ENCODE measurements around the gene TFPI. TPM values are rescaled to one million over a fixed set of nuclear protein-coding genes. Genes with fewer than 3 reads are reported as not detected.

The TFPI gene
- polyA plus RNA-seq, 4 donors: 29.1 to 46.8 (median 37.8) TPM

GRCh38 chr2:187506416-187506815 is 47.8 kb downstream of the TFPI start:
- no peak for DNase-seq (ENCODE audit: low read depth in 4 of 4, low spot score in 2 of 4)

DNA sequence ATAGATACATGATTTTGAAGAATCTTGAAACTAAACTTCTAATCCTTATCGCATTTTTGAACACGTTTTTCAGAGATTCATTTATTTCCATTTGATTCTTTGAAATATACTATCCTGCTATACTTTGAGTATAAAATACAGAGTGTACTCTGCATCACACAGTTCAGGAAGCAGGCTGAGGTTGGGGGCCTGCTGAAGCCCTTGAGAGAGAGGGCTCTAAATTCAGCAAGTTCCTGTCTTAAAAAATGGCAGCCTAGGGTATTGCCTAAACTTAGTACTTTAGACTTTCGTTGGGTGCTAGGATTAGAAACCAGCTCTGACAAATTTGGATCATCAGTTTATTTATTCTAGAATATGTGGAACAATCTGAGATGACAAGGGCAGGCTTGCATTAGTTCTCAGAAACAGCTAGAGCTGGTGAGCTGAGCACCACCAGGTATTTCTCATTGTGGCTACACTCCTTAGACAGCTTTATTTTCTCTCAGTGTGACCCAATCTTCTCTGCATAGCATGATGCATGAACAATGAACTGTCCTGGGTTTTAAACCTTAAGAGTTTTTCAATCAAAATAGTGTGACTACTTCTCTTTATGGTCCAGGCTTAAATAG is 49.1 kb downstream of the TFPI start:
- no peak for DNase-seq (ENCODE audit: low read depth in 4 of 4, low spot score in 2 of 4)

DNA sequence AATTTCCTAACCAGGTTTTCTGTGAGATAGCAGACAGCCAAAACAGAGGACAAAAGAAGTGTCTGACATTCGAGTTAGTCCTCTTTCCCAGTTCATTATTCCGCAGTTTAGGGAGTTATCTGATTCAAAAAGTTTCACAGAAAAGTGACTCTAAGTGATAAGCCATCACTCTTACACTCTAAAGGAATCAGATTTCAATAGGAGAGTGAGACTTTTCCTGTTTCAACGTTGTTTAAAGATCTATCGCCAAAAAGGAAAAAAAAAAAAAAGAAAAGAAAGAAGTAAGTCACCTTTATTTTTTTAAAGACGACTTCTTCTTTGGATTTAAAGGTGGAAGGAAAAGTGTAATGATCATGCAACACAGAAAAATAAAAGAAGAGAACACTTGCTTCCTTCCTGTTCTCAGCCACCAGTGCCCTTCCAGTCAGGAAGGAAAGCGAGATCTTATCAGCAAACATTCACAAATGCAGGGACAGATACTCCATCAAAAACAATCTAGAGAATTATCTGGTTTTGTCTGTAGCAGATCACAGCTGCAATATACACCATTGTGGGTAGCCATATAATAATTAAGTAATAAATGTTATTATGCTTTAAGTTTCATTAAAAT is 49.8 kb downstream of the TFPI start:
- no peak for DNase-seq (ENCODE audit: low read depth in 4 of 4, low spot score in 2 of 4)

DNA sequence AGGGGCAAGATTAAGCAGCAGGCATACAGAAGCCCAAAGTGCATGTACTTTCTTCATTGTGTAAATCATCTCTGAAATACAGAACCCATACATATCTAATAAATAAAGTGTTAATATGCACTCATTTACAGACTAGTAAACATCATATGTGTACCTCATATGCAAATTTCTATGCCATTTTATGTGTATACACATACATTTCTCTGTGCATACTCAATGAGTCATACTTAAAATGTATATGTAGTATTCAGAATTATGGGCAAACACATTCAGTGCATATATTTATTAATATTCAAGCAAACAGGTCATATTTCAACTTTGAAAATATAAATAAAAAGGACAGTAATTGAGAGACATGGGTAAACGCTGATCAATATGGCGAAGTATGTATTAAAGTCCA is 50.5 kb downstream of the TFPI start:
- DNase-seq (ENCODE audit: low read depth in 4 of 4, low spot score in 2 of 4): no peak

- no peak for DNase-seq (ENCODE audit: low read depth in 4 of 4, low spot score in 2 of 4)
Measured at GRCh38 chr2:187502467-187502866, 51.8 kb downstream of the TFPI start.

DNA sequence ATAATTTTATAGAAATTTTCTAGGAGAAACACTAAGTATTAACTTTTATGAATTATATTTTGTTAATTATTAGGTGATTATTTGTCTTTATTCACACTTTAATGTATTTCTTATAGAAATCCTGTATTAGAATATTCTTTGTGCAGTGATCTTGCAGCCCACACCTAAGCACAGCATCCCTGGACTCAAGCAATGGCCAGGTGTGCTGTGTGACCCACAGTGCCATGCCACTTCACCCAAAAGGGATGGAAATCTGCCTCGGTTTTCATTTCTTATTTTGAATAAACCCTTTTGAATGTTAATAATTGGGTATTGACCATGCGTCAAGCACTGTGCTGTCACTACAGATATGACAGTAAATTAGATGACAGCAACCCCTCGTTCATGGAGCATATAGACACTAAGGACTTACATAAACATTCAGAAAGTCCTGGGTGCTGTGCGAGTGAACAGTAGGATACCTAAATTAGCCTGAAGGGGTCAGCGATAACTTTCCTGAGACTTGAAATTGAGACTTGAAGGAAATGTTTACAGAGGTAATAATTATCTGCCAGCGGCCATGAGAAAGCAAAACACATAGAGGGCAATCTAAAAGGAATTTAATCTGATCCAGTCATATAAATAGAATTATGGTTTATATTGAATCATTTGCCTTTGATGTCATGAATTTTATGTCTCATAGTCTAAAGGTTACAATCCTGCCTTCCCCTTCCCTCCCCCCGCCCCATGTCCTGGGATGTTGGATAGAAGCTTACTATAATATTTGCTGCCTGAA is 53.5 kb downstream of the TFPI start:
- DNase-seq (ENCODE audit: low read depth in 4 of 4, low spot score in 2 of 4): no peak

DNA sequence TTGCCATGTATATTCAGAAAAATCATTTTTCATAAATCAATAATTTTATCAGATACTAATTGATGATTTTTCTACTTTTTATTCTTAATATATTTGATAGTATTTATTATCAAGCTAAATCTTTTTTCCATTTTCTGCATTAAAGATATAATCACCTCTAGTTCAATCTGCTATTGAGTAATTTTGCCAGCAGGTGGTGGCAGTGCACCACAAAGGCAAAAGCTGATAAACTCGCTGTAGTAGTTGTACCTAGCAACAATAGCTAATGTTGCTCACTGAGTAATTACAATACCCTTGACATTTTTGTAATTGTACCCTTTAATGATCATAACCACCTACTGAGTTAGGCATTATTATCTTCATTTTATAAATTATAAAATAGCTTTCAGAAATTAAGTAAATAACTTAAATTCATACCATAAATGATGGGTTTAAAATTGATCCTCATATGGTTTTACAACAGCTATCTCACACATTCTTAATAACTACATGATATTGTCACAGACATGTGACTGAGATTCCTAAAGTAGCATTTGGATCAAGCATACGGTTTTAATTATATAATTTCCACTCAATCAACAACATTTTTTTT is 54.2 kb downstream of the TFPI start:
- peak in 2 of 4 donors; percentile 19 to 33 for DNase-seq (ENCODE audit: low read depth in 4 of 4, low spot score in 2 of 4)

DNA sequence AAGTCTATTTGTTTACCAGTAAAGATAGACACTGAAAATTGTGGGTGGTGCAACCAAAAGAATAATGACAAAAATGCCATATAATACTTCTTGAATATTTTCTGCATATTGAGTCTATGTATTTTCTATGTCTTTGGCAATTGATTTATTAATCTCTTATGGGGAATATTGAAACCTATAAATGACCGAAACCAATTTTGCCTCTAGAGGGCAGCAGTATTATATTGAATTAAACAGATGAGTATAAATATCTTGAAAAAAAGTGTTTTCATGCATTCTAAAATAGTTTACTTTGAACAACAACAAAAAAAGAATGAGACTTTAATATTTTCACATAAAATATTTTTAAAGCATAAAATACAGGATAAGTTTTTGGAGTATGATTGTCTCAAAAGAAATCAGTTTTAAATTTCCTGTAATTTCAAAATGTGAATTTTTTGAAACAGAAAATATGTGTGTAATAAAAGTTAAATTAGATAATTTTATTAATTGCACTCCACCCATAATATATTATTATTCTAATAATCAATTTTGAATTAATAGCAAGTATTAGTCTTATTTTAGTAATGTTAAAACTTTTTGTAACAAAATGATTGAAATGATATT is 56.3 kb downstream of the TFPI start:
- DNase-seq (ENCODE audit: low read depth in 4 of 4, low spot score in 2 of 4): no peak

- no peak for DNase-seq (ENCODE audit: low read depth in 4 of 4, low spot score in 2 of 4)
Measured at GRCh38 chr2:187497140-187497539, 57.1 kb downstream of the TFPI start.

DNA sequence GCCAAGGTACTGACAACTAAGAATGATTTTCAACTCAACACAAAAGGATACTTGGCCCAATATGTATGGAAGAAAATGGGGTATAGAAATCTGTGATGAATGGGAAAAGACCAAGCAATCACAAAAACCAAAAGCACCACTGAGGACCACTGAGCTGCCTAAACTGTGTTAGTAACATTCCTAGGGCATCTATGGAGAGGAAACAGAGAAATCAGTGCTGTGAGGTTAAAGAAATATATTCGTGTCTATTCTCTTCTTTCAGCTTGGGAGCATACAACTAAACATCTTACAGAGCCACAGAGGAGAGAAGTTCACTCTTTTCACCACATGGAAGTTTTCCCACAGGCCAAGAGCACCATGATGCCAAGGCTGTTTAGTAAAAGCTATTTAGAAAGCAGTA is 58.9 kb downstream of the TFPI start:
- DNase-seq (ENCODE audit: low read depth in 4 of 4, low spot score in 2 of 4): no peak

DNA sequence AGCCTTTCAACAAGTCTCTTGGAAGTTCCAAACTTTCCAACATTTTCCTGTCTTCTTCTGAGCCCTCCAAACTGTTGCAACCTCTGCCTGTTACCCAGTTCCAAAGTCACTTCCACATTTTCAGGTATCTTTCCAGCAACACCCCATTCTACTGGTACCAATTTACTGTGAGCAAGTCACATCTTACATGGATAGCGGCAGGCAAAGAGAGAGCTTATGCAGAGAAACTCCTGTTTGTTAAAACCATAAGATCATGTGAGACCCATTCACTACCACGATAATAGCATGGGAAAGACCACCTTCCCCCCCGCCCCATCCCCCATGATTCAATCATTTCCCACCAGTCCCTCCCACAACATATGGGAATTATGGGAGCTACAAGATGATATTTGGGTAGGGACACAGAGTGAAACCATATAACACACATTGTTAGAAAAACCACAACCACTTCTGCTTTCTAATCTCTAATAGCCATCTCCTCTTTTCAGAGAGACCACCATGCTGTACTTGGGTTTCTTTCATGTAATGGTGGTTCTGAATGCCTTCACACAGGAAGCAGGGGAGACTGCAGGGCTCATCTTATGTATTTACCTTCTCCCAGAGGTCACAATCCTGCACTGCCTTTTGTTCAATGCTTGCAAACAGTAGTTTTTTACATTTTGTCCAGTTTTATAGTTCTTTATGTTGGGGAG is 60.2 kb downstream of the TFPI start:
- no peak for DNase-seq (ENCODE audit: low read depth in 4 of 4, low spot score in 2 of 4)

DNA sequence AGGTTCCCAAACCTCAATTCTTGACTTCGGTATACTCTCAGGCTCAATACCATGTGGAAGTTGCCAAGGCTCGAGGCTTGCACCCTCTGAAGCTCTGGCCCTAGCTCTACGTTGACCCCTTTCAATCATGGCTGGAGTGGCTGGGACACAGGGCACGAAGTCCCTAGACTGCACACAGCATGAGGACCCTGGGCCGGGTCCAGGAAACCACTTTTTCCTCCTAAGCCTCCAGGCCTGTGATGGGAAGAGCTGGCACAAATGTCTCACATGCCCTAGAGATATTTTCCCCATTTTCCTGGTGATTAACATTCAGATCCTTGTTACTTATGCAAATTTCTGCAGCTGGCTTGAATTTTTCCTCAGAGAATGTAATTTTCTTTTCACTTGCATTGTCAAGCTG is 61.1 kb downstream of the TFPI start:
- no peak for DNase-seq (ENCODE audit: low read depth in 4 of 4, low spot score in 2 of 4)

DNA sequence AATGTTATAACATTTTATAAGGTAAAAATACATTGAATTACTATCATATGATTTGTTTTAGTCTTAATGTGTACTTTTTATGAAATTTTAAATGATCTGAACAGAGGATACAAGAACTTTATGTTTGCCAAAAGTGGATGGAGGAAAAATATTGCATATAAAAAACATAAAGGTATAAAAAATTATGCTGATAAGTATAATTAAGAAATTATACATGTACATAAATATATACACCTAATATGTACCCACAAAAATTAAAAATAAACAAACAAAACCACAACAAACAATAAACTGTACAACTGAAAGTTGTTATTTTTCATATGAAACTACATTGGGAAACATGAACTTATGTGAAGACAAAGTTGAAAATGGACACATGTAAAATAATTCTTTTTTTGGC is 68.0 kb downstream of the TFPI start:
- no peak for DNase-seq (ENCODE audit: low read depth in 4 of 4, low spot score in 2 of 4)

GRCh38 chr2:187485523-187485922 is 68.7 kb downstream of the TFPI start:
- DNase-seq (ENCODE audit: low read depth in 4 of 4, low spot score in 2 of 4): no peak

DNA sequence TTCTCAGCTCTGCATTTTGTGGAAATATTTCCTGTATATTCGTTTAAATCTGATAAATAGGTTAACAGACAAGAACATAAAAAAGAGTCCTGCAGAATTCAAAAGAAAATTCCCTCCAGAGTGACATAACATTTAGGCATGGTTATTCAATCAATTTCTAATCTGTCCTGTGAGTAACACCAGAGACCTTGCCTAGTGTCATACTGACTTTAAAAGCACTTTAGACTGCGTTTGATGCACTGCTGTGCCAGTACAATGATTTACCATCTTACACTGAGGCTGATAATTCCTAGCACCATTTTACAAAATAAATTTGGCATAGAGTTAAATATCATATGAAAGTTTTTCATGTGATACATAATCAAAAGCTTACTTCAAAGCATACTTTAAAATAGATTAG is 70.7 kb downstream of the TFPI start:
- DNase-seq (ENCODE audit: low read depth in 4 of 4, low spot score in 2 of 4): no peak

DNA sequence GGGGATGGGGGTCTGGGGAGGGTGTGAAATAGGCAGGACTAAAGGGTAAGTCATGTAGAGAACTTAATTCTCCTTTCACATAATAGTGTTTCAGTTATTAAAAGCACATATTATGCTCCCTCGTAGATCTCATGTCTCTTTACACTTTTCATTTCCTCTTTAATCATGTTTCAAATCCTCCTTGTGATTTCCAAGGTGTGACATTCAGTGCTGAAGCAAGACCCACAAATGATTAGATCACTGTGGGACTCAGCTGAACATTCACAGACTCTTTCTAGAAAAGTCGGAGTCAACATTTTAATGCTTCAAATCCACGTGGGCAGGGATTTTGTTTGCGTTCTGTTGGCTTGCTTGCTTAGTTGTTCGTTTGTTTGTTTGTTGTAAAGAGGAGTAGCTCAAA is 71.4 kb downstream of the TFPI start:
- DNase-seq (ENCODE audit: low read depth in 4 of 4, low spot score in 2 of 4): no peak

DNA sequence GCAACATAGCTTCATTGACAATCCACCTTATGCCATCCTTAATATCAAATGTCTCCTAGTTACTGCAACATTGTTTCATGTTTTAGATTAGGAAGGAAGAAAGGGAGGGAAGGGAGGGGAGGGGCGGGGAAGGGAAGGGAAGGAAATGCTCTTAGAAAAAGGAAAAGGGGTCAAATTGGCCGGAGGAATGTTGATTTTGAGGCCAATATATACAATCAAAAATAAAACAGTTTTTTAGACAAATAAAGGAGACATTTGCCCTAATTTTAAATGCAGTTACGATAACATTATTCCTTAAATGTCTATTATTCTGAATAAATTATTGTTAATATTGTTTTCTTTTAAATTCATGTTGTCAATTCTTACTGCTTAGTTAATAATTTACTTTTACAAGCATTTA is 72.7 kb downstream of the TFPI start:
- DNase-seq (ENCODE audit: low read depth in 4 of 4, low spot score in 2 of 4): no peak

GRCh38 chr2:187478719-187479118 is 75.5 kb downstream of the TFPI start:
- DNase-seq (ENCODE audit: low read depth in 4 of 4, low spot score in 2 of 4): no peak

DNA sequence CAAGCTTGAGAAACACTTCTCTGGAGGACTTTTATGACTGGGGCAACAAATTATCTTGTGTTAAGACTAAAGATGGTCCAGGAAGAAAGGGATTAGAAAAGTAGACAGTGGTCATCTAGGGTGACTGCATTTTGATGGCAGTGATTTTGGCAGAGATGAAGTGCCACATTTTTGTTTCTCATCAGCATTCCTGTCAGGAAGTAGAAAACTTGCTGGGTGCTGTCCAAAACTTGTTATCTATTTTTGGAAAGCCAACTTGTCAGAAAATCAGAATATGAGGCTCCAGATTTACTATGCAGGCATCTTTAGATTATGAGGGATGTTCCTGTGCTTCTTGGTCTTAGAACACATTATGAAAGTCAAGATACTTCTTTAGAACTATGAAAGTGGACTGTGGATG is 77.2 kb downstream of the TFPI start:
- DNase-seq (ENCODE audit: low read depth in 4 of 4, low spot score in 2 of 4): no peak

GRCh38 chr2:187475499-187476248 is 78.6 kb downstream of the TFPI start:
- no peak for DNase-seq (ENCODE audit: low read depth in 4 of 4, low spot score in 2 of 4)

Measured in left renal cortex interstitium (tissue), 4 donors.